Adrenal gland (tissue), 12 donors: ENCODE data around the gene ASTN2. TPM values are rescaled to one million over a fixed set of nuclear protein-coding genes. Genes with fewer than 3 reads are reported as not detected.

Source experiments
- DNase-seq, 7 donors: peaks; one replicate each; pipeline ENCODE4 v3.0.0-alpha.2; 2019 to 2020
- H3K27ac ChIP-seq, 5 donors: fragments of 200-600 bp; sonication (generic) in 4 of 5; 1 replicate in 3 of 5; 2 replicates in 2 of 5; pipeline versions ENCODE4 v1.5.1 to v1.8.0; 2016 to 2020; ENCODE audit warnings: mild to moderate bottlenecking in 1 of 5
- H3K27me3 ChIP-seq: fragments of 200-600 bp; 2 replicates; pipeline ENCODE4 v1.8.0; 2021
- H3K36me3 ChIP-seq, 2 donors: fragments of 200-600 bp; replicated peaks in 1 of 2; 1 replicate in 1 of 2; 2 replicates in 1 of 2; pipeline versions ENCODE4 v1.5.1 to v1.8.0; 2018 to 2022
- H3K4me1 ChIP-seq, 2 donors: fragments of 200-600 bp; replicated peaks in 1 of 2; 1 replicate in 1 of 2; 2 replicates in 1 of 2; pipeline versions ENCODE4 v1.5.1 to v1.8.0; 2018 to 2021
- H3K4me3 ChIP-seq, 4 donors: fragments of 200-600 bp; sonication (generic) in 3 of 4; one replicate each; pipeline ENCODE4 v1.5.1; 2016 to 2018
- H3K9me3 ChIP-seq, 3 donors: fragments of 200-600 bp; sonication (generic) in 1 of 3; replicated peaks in 1 of 3; 1 replicate in 2 of 3; 2 replicates in 1 of 3; pipeline versions ENCODE4 v1.5.1 to v1.8.0; 2016 to 2021
- POLR2A ChIP-seq, 2 donors: fragments of 450-650 bp; IDR thresholded peaks; one replicate each; pipeline ENCODE4 v1.6.1; 2017; ENCODE audit warnings: antibody characterized with exemption in 2 of 2, mild to moderate bottlenecking in 2 of 2, moderate library complexity in 1 of 2
- WGBS, 4 donors: extraction: QIAGEN DNeasy Blood & Tissue Kit in 2 of 4; methylation state at CpG; one replicate each; pipeline versions ENCODE4 v1.1.5 to v1.1.7; 2013 to 2017; 5-methylcytosine and 5-hydroxymethylcytosine counted together
- intact Hi-C, 2 donors: fragments of 100-400 bp; cut with DNase I; formaldehyde crosslinking; loops; one replicate each; pipeline versions ENCODE4 v1.14.1 to v1.15.0; 2022 to 2023
- polyA plus RNA-seq, 3 donors: library from polyadenylated mRNA; stranded (reverse); fragments of 200-250 nt in 2 of 3; fragments of 350-450 nt in 1 of 3; fragmentation: Illumina TruSeq in 1 of 3; extraction: RNeasy Lipid Tissue Mini Kit (QIAGEN cat#74804) in 1 of 3; gene quantifications; one replicate each; pipeline ENCODE4 v1.2.3, GENCODE V29; 2013 to 2014
- total RNA-seq, 9 donors: library from RNA; depleted of rRNA in 4 of 9; stranded (reverse); fragments of >200 nt in 4 of 9; fragments of 120-200 nt in 1 of 9; fragmentation: NEBNext Ultra II Directional in 1 of 9; extraction: Animal tissue kit (Norgen Biotek cat#: 25700) in 1 of 9; gene quantifications; one replicate each; pipeline versions ENCODE4 v1.1.0 to v1.2.4, GENCODE V29; 2013 to 2023
- TF ChIP-seq, protein P1 (sequence below), 6 experiments: fragments of 450-650 bp in 4 of 6; fragments of 200-600 bp in 2 of 6; sonication (generic) in 1 of 6; IDR thresholded peaks; 1 replicate in 5 of 6; 2 replicates in 1 of 6; pipeline versions ENCODE4 v1.5.1 to v1.8.0; 2016 to 2021; ENCODE audit warnings: antibody characterized with exemption in 6 of 6, mild to moderate bottlenecking in 2 of 6, moderate library complexity in 1 of 6
- donor health status: healthy with polysubstance abuse.
- donor health status: Bipolar disorder and iron deficiency.
- donor health status: DM: yes; HTN: yes; CAD: no.
- donor health status: DM: no; HTN: no; CAD: no.
- donor health status: DM: no; HTN: no; CAD: no.
- donor health status: DM: yes; HTN: yes; CAD: no.

Gene ASTN2
- total and polyA plus RNA-seq, 12 donors, result 2.5 to 15.6 (median 6.8) TPM

DNA sequence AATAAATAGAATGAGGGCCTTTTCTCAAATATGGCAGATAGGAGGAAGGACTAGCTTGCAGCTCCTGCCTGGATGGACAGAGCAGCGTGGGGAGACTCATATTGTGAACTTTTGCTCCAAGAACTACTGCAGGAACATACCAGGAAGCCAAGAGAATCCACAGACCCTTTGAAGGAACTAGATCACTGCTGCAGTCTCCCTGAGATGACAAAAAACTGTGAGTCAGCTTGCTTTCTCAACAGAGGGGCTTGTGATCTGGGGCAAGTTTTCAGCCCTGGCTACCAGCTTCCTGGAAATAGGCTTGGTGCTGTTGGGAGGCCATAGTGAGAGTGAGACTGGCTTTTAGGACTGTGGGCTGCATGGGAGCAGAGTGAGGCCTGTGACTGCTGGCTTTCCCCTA lies 898.4 kb downstream of the ASTN2 start:
- TF ChIP-seq POLR2A (IDR thresholded peaks at IDR 0.05), result no peak
- TF ChIP-seq, protein P1, sequence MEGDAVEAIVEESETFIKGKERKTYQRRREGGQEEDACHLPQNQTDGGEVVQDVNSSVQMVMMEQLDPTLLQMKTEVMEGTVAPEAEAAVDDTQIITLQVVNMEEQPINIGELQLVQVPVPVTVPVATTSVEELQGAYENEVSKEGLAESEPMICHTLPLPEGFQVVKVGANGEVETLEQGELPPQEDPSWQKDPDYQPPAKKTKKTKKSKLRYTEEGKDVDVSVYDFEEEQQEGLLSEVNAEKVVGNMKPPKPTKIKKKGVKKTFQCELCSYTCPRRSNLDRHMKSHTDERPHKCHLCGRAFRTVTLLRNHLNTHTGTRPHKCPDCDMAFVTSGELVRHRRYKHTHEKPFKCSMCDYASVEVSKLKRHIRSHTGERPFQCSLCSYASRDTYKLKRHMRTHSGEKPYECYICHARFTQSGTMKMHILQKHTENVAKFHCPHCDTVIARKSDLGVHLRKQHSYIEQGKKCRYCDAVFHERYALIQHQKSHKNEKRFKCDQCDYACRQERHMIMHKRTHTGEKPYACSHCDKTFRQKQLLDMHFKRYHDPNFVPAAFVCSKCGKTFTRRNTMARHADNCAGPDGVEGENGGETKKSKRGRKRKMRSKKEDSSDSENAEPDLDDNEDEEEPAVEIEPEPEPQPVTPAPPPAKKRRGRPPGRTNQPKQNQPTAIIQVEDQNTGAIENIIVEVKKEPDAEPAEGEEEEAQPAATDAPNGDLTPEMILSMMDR (IDR thresholded peaks at IDR 0.05), result no peak
- WGBS, 4 donors, result 62 to 87% (median 77%) methylated on average over 1 of the region's 1 CpG

DNA sequence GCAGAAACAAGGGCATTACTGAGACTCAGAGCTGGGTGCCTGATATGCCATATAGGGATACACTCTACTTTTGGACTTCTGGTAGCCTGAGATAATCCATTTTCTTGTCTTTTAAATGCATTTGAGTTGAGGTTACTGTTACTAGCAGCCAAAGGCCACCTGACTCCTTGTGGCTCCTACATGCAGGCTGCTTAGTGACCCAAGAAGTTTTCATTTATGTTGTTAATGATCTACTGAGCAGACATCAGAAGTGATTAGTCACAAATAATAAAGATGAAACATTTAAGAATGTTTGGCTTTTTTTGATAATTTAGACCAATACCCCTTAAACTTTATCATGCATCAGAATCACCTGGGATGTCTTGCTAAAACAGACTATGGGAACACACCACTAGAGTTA lies 899.3 kb downstream of the ASTN2 start:
- no peaks in the 10 kb centered on the region for H3K27me3 ChIP-seq
- no peaks in the 10 kb centered on the region for H3K9me3 ChIP-seq
- no peak overlapping the region for H3K27ac ChIP-seq
- intact Hi-C loops, result no loop called here
- H3K4me3 ChIP-seq, result no peak overlapping the region
- H3K4me1 ChIP-seq, result no peaks in the 10 kb centered on the region
- no peaks in the 10 kb centered on the region for H3K36me3 ChIP-seq
- no peak for DNase-seq
- TF ChIP-seq, protein P1 (IDR thresholded peaks at IDR 0.05), result no peak
- TF ChIP-seq POLR2A (IDR thresholded peaks at IDR 0.05), result no peak

More for the DNA sequence above, 898.4 kb downstream of the ASTN2 start:
- no peaks in the 10 kb centered on the region for H3K27me3 ChIP-seq
- no peaks in the 10 kb centered on the region for H3K36me3 ChIP-seq
- no peak overlapping the region for H3K4me3 ChIP-seq
- no peak overlapping the region for H3K27ac ChIP-seq
- intact Hi-C loops, result no loop called here
- no peaks in the 10 kb centered on the region for H3K4me1 ChIP-seq
- no peaks in the 10 kb centered on the region for H3K9me3 ChIP-seq
- no peak for DNase-seq

DNA sequence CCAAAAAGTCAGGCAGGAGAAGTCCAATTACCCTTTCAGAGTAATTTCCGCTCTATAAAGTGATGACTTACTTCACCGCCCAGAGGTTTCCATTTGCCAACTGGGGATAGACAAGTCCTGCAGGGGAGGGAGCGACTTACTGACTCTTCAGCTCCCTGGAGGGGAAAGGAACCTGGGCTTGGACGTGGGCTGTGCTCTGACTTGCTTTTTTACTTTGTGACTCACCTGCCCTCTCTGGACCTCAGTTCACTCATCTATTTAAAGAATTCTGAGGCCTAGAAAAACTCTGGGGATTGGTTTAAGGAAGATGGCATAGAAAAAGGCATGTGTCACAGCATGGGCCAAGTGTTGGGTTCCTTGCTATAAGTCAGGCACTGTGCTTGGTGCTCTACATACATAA lies 908.2 kb downstream of the ASTN2 start:
- no peak overlapping the region for H3K4me3 ChIP-seq
- no peaks in the 10 kb centered on the region for H3K27me3 ChIP-seq
- intact Hi-C loops, result no loop called here
- 82 to 91% (median 90%) methylated on average over 4 of the region's 4 CpGs for WGBS, 4 donors
- DNase-seq, result no peak
- no peaks in the 10 kb centered on the region for H3K36me3 ChIP-seq
- H3K9me3 ChIP-seq, result no peaks in the 10 kb centered on the region
- no peak overlapping the region for H3K27ac ChIP-seq
- no peak for TF ChIP-seq POLR2A (IDR thresholded peaks at IDR 0.05)
- TF ChIP-seq, protein P1 (IDR thresholded peaks at IDR 0.05), result no peak
- H3K4me1 ChIP-seq, result no peaks in the 10 kb centered on the region

DNA sequence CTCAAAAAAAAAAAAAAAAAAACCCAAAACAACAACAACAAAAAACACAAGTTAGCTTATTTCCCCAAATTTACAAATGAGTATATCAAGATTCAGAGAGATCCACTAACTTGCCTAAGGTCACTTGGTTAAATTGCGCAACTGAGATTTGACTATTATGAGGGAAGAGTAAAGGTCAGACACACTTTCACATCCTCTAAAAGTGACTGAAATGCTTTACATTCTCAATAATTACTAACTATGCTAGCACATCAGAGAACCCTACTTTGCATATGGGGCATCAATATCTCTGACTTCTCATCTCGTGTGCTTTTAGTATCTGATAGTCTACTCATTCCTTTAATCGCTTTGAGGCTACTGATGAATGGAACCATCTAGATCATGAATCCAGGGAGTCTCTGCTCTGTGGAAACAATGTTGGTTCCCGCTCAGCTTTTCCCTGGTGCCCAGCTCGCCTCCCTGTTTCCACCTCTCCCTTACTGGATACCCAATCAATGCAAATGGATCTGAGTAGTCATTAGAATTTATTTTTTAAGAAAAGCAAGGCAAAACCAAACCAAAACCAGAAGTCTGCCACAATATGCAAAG lies 909.9 kb downstream of the ASTN2 start:
- no peak overlapping the region for H3K27ac ChIP-seq
- H3K4me3 ChIP-seq, result no peak overlapping the region
- no peak for DNase-seq
- H3K4me1 ChIP-seq, result no peaks in the 10 kb centered on the region
- H3K9me3 ChIP-seq, result no peaks in the 10 kb centered on the region
- TF ChIP-seq, protein P1 (IDR thresholded peaks at IDR 0.05), result no peak
- intact Hi-C loops, result no loop called here
- WGBS, 4 donors, result 87 to 94% (median 90%) methylated on average over 5 of the region's 5 CpGs
- no peaks in the 10 kb centered on the region for H3K36me3 ChIP-seq
- no peaks in the 10 kb centered on the region for H3K27me3 ChIP-seq
